Retinal pigment epithelial cell (primary cell): ENCODE results near the gene UGT2B7.
A peak's percentile ranks its signal among the peaks of the same experiment; 100 is the strongest.
"Not testable (repeated sequence)": the region's sequence is repeated elsewhere in the genome, so short reads cannot be mapped to it uniquely, and the experiment has no call there.

Experiments used
- DNase-seq: peaks from one replicate; pipeline ENCODE4 v3.0.0-alpha.2; 2010; ENCODE audit warnings: low read depth
- H3K4me3 ChIP-seq: 2 replicates; pipeline ENCODE4 v1.5.1; 2011; ENCODE audit warnings: mild to moderate bottlenecking, low read length, control low read depth, moderate library complexity
- TF ChIP-seq, protein P1 (sequence below): conservative IDR thresholded peaks from 2 replicates; pipeline ENCODE4 v1.5.1; 2011; ENCODE audit warnings: low read depth, low read length, control low read depth, inconsistent platforms

UGT2B7 gene

DNA sequence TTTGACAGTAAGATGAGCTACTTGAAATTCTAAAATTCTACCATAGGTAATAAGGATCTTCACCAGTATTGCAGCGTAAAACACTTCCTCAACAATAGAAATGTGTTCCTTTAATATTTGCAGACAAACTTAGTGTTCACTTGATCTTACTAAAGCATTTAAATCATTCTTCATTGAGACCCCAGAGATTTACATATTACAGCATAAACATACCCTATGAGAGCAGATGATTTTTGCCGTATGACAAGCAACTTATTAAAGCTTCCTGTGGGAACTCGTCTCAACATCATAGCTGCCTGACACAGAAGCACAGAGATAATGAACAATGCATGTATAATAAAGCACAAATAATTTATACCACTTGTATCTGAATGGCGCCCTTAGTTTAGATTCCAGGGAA is 3.6 kb downstream of the UGT2B7 start:
- no peak for DNase-seq
- H3K4me3 ChIP-seq, result no peak overlapping the region
- TF ChIP-seq, protein P1, sequence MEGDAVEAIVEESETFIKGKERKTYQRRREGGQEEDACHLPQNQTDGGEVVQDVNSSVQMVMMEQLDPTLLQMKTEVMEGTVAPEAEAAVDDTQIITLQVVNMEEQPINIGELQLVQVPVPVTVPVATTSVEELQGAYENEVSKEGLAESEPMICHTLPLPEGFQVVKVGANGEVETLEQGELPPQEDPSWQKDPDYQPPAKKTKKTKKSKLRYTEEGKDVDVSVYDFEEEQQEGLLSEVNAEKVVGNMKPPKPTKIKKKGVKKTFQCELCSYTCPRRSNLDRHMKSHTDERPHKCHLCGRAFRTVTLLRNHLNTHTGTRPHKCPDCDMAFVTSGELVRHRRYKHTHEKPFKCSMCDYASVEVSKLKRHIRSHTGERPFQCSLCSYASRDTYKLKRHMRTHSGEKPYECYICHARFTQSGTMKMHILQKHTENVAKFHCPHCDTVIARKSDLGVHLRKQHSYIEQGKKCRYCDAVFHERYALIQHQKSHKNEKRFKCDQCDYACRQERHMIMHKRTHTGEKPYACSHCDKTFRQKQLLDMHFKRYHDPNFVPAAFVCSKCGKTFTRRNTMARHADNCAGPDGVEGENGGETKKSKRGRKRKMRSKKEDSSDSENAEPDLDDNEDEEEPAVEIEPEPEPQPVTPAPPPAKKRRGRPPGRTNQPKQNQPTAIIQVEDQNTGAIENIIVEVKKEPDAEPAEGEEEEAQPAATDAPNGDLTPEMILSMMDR, result no peak

DNA sequence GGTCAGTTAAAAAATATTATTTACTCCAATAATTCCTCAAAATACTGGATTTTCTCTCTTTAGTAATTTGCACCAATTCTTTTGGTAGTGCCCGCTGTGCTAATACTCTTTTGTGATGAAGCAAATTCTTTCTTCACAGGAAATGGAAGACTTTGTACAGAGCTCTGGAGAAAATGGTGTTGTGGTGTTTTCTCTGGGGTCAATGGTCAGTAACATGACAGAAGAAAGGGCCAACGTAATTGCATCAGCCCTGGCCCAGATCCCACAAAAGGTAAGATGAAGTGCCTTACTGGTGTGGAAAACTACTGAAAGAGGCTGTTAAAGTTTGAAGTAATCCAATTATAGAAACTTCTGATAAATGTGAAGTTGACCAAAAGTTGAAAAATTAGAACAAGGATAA is 6.4 kb downstream of the UGT2B7 start:
- not testable (repeated sequence) for H3K4me3 ChIP-seq
- DNase-seq, result peak; percentile 73

DNA sequence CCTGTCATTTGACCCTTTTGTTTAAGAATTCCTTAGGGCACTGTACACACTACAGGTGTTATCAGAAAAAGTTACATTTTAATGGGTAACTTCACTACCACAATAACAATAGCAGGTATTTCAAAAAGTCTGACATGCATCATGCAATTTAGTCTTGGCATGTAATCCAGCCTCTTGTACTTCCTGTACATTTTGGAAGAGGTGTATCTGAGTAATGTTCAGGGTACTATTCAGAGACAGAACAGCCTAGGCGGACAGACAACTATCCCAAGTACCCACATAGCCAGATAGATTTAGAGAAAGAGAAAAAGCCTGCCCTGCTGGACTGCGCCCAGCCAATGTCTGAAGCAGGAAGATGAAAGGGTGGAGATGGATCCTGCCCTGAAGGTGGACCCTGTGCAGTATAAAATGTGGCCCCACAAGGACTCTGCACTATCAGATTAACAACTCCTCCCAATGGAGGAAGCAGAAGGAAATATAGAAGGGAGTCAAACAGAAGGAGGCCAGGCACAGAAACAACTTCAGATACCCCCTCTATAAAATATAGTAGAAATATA is 8.5 kb downstream of the UGT2B7 start:
- DNase-seq, result no peak
- TF ChIP-seq, protein P1, result no peak

DNA sequence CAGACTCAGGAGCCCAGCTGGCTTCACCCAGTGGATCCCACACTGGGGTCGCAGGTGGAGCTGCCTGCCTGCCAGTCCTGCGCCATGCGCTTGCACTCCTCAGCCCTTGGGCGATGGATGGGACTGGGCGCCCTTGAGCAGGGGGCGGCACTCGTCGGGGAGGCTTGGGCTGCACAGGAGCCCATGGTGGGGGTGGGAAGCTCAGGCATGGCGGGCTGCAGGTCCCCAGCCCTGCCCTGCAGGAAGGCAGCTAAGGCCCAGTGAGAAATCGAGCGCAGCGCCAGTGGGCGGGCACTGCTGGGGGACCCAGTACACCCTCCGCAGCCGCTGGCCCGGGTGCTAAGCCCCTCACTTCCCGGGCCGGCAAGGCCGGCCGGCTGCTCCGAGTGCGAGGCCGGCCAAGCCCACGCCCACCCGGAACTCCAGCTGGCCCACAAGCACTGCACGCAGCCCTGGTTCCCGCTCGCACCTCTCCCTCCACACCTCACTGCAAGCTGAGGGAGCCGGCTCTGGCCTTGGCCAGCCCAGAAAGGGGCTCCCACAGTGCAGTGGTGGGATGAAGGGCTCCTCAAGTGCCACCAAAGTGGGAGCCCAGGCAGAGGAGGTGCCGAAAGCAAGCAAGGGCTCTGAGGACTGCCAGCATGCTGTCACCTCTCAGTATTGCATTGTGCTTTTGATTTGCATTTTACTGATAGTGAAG is 19.0 kb downstream of the UGT2B7 start:
- H3K4me3 ChIP-seq, DNase-seq: not testable (repeated sequence)

More for the DNA sequence above, 8.5 kb downstream of the UGT2B7 start:
- H3K4me3 ChIP-seq, result no peak overlapping the region

DNA sequence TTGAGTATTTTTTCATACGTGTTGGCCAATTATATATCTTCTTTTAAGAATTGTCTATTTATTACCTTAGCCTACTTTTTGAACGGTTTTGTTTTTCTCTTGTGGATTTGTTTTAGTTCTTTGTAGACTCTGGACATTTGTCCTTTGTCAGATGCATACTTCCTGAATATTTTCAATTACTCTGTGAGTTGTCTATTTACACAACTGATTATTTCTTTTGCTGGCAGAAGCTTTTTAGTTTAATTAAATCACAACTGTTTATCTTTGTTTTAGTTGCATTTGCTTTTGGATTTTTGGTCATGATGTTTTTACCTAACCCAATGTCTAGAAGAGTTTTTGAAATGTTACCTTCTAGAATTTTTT is 19.6 kb downstream of the UGT2B7 start:
- no peak overlapping the region for H3K4me3 ChIP-seq
- TF ChIP-seq, protein P1, result no peak
- no peak for DNase-seq

DNA sequence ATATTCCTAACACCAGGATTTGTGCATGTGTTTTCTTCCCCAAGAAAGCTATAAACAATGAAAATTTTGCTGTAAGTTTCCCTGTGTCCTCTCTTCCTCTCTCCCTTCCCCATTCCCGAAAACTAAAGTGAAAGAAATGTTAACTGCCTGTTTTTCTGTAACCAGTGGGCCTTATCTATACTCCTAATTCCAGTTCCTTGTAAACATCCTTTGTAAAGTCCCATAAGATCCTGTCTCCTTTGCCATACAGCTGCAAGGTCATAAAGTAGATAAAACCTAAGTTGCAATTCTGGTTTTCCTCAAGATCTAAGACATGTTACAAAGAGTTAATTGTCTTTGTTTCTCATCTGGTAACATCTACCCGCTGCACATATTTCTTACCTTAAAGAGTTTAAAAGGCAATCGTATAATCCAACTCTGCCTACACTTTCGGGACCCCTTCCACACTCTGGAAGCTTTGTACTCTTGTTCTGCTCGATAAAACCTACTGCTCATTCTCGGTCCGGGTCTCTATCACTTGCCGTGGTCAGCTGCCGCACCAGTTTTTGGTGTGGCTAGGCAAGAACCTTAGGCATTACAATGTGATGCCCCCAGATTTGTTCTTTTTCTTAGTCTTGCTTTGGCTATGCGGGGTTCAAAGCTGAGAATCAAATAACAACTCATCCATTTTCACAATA is 20.5 kb downstream of the UGT2B7 start:
- H3K4me3 ChIP-seq, result no peak overlapping the region
- no peak for DNase-seq
- TF ChIP-seq, protein P1, result no peak

DNA sequence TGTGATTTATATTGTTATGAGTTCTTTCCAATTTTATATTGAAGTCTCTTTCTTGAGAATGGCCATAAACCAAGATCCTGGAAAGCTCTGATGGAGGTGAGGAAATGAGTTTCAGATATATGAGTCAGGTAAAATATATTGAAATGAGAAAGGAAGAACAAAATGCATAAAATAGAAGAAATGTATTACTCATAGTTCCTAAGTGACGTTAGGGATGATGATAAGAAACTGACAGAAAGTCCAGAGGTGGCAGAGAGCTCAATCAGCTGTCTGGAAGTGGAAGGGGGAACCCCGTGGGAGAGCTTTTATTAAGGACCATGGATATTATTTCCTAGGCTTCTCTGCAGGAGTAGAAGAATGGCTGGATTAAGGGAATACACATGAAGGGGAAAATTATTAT is 24.6 kb downstream of the UGT2B7 start:
- TF ChIP-seq, protein P1, result no peak
- no peak overlapping the region for H3K4me3 ChIP-seq
- no peak for DNase-seq

DNA sequence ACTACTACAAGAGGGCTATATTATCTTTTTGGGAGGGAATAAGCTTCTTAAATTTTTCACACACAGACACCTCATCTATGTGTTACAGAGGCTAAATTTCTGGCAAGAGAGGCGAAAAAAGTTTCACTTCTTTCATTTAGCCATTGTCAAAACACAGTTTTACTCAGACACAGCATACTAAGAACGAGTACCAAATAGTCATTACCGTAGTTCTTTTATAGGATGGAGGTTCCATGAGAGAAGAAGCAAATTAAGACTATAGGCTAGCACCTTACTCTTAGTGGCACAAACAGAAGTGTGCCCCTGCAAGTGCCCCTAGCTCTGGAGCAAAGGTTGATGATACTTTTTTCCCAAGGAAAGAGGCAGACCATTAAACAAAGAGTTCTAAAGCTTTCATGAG is 26.2 kb downstream of the UGT2B7 start:
- TF ChIP-seq, protein P1, result no peak
- no peak for DNase-seq
- no peak overlapping the region for H3K4me3 ChIP-seq
